ENCODE data around the gene ZNF462. TPM values are rescaled to one million over a fixed set of nuclear protein-coding genes. Genes with fewer than 3 reads are reported as not detected.
A peak's percentile ranks its signal among the peaks of the same experiment; 100 is the strongest.

Gene ZNF462
- total RNA-seq, 1 experiment from 2014 or later, result 164 TPM

- H3K4me3 Mint-ChIP-seq, result no peak overlapping the region
- WGBS (ENCODE audit: extremely low coverage, insufficient read length, low lambda C conversion rate), result no CpG with 5 or more reads among the region's 10 CpGs
Observed at GRCh38 chr9:106932178-106932577, 69.2 kb downstream of the ZNF462 start.

More at GRCh38 chr9:106932178-106932577, 69.2 kb downstream of the ZNF462 start:
- Histone ChIP-seq H2BK15ac (ENCODE audit: low read depth, low read length) (no peak overlapping the region), H2AFZ (ENCODE audit: low read length) (no peak overlapping the region), H2BK5ac (ENCODE audit: insufficient read length, low read length) (no peak overlapping the region), H3K9ac (ENCODE audit: extremely low read depth, insufficient read length, low read length) (no peak overlapping the region), H3K27me3 (ENCODE audit: insufficient read depth, low read length) (no peaks in the 10 kb centered on the region), H3K23ac (ENCODE audit: insufficient read length, low read depth, low read length) (no peak overlapping the region), H2AK5ac (ENCODE audit: insufficient read length, low read length) (no peak overlapping the region), H2BK12ac (ENCODE audit: insufficient read length, low read depth, low read length) (no peak overlapping the region), H3K9me3 (ENCODE audit: control insufficient read depth, low read depth, low read length) (no peaks in the 10 kb centered on the region), H3K18ac (ENCODE audit: insufficient read length, low read depth, low read length) (no peak overlapping the region), H3K79me2 (ENCODE audit: insufficient read depth, low read length) (no peaks in the 10 kb centered on the region; the same call in 1 of the 2 replicates), H4K91ac (ENCODE audit: insufficient read length, low read depth, low read length) (no peak overlapping the region), H4K20me1 (ENCODE audit: control insufficient read depth, insufficient read depth, insufficient read length) (no peaks in the 10 kb centered on the region), H3K4me2 (ENCODE audit: insufficient read depth, insufficient read length, low read length) (no peak overlapping the region), H4K8ac (replicated peaks; ENCODE audit: insufficient read length, low read depth, low read length) (no peak overlapping the region), H3K14ac (ENCODE audit: insufficient read depth, low read length) (no peak overlapping the region), H3K4me1 (ENCODE audit: insufficient read depth, low read length) (peaks cover 2% of the 10 kb centered on the region; the same call in 1 of the 2 replicates), H3T11ph (ENCODE audit: low read length) (no peak overlapping the region), H3K27ac (ENCODE audit: insufficient read length, low read depth, low read length) (no peak overlapping the region), H3K23me2 (ENCODE audit: insufficient read length, low read depth, low read length, poor library complexity, severe bottlenecking) (no peaks in the 10 kb centered on the region), H3K56ac (ENCODE audit: insufficient read length, low read depth, low read length) (no peak overlapping the region), H2BK120ac (ENCODE audit: low read depth, low read length, poor library complexity, severe bottlenecking) (no peak overlapping the region), H2BK20ac (ENCODE audit: low read depth, low read length, poor library complexity, severe bottlenecking) (no peak overlapping the region), H4K5ac (ENCODE audit: insufficient read length, low read depth, low read length) (no peak overlapping the region), H3K4ac (ENCODE audit: low read depth, low read length) (no peak overlapping the region), H3K79me1 (ENCODE audit: insufficient read depth, low read depth, low read length, poor library complexity, severe bottlenecking) (no peaks in the 10 kb centered on the region)
- Mint-ChIP-seq H3K4me1 (peaks cover 31 to 33% of the 10 kb centered on the region in 2 experiments), H3K36me3 (ENCODE audit: insufficient read depth in 1 of 3, low read depth in 3 of 3) (peaks cover 73 to 89% (median 85%) of the 10 kb centered on the region in 3 experiments), H3K9me3 (no peaks in the 10 kb centered on the region), H3K27me3 (ENCODE audit: low read depth) (no peaks in the 10 kb centered on the region), H3K27ac (peak overlapping the region in 2 of 3 experiments; percentile 32 to 63; a peak in 4 of 7 replicates)
- DNase-seq, result no peak
- no peak for TF ChIP-seq CTCF (conservative IDR thresholded peaks at IDR 0.05)
